B cell (primary cell): ENCODE results near the gene DDX24.

Source experiments
- CTCF ChIP-seq: fragments of 200-600 bp; IDR thresholded peaks from one replicate; pipeline ENCODE4 v1.8.0; 2022; ENCODE audit warnings: antibody characterized with exemption, mild to moderate bottlenecking
- EZH2 ChIP-seq: IDR thresholded peaks from 2 replicates; pipeline ENCODE4 v1.6.1; 2012; ENCODE audit warnings: borderline replicate concordance, low read depth, mild to moderate bottlenecking, moderate library complexity, low read length; ENCODE audit not compliant: insufficient read depth, poor library complexity, severe bottlenecking

DNA sequence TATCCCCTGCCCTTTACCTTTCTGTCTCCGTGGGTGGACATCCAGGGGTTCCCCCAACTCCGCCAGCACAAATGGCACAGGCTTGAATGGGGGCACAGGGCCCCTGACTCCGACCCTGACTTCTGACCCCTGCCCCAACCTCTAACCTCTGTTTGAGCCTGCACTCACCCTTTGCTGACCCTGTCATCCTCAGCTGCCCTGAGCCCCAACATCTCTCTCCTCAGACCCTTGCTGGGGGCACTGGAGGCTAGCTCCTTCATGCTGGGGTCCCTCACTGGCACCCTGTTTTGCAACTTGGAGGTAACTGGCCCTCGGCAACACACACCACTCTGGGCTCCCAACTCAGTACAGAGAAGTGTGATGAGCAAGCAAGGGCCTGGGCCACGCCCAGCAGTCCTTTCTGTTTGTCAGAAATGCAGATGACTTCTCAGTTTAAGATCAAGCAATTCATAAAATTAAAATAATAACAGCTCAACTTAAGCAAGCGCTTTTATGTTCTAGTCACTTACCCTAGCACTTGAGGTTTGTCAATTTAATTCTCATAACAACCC, 31.6 kb upstream of the DDX24 start:
- no peak for TF ChIP-seq EZH2
- no peak for TF ChIP-seq CTCF
